Measurements from ENCODE around the gene MIPOL1. TPM values are rescaled to one million over a fixed set of nuclear protein-coding genes. Genes with fewer than 3 reads are reported as not detected.
"Not testable (repeated sequence)": the region's sequence is repeated elsewhere in the genome, so short reads cannot be mapped to it uniquely, and the experiment has no call there.

Gene MIPOL1
- 0.02 TPM in 1 of 2 replicates, not detected in the other for total RNA-seq

- intact Hi-C loops (cut with micrococcal nuclease) = no loop called here
Measured at GRCh38 chr14:37197421-37198272, at the start of gene MIPOL1. Gene MIPOL1 (plus strand): TSS chr14:37197937. CDS start chr14:37247889, 49,952 bp downstream.

GRCh38 chr14:37150414-37150813 lies 47.3 kb upstream of the MIPOL1 start:
- intact Hi-C loops (cut with micrococcal nuclease) = no loop called here

- intact Hi-C loops (cut with micrococcal nuclease) = no loop called here
Measured at GRCh38 chr14:37153005-37153404, 44.7 kb upstream of the MIPOL1 start.

- intact Hi-C loops (cut with micrococcal nuclease) = no loop called here
Measured at GRCh38 chr14:37153483-37153882, 44.3 kb upstream of the MIPOL1 start.

- intact Hi-C loops (cut with micrococcal nuclease) = no loop called here
Measured at GRCh38 chr14:37157987-37158386, 39.8 kb upstream of the MIPOL1 start.

- intact Hi-C loops (cut with micrococcal nuclease) = not testable (repeated sequence)
Measured at GRCh38 chr14:37162307-37162706, 35.4 kb upstream of the MIPOL1 start.

GRCh38 chr14:37165794-37166193 lies 31.9 kb upstream of the MIPOL1 start:
- intact Hi-C loops (cut with micrococcal nuclease) = no loop called here

- intact Hi-C loops (cut with micrococcal nuclease) = no loop called here
Measured at GRCh38 chr14:37167151-37168047, 30.3 kb upstream of the MIPOL1 start.

- intact Hi-C loops (cut with micrococcal nuclease) = no loop called here
Measured at GRCh38 chr14:37168721-37169120, 29.0 kb upstream of the MIPOL1 start.

GRCh38 chr14:37170237-37170636 lies 27.5 kb upstream of the MIPOL1 start:
- intact Hi-C loops (cut with micrococcal nuclease) = no loop called here

- intact Hi-C loops (cut with micrococcal nuclease) = no loop called here
Measured at GRCh38 chr14:37170993-37171392, 26.7 kb upstream of the MIPOL1 start.

GRCh38 chr14:37171678-37172023 lies 26.1 kb upstream of the MIPOL1 start:
- intact Hi-C loops (cut with micrococcal nuclease) = no loop called here

- intact Hi-C loops (cut with micrococcal nuclease) = no loop called here
Measured at GRCh38 chr14:37172024-37172869, 25.5 kb upstream of the MIPOL1 start, which contains the start of gene SLC25A21. Gene SLC25A21 (minus strand): TSS chr14:37172606.

GRCh38 chr14:37172936-37173614 lies 24.7 kb upstream of the MIPOL1 start:
- intact Hi-C loops (cut with micrococcal nuclease) = no loop called here

GRCh38 chr14:37179896-37180502 lies 17.7 kb upstream of the MIPOL1 start:
- intact Hi-C loops (cut with micrococcal nuclease) = no loop called here

GRCh38 chr14:37180886-37181285 lies 16.9 kb upstream of the MIPOL1 start:
- intact Hi-C loops (cut with micrococcal nuclease) = not testable (repeated sequence)

- intact Hi-C loops (cut with micrococcal nuclease) = no loop called here
Measured at GRCh38 chr14:37181441-37181840, 16.3 kb upstream of the MIPOL1 start.

- intact Hi-C loops (cut with micrococcal nuclease) = not testable (repeated sequence)
Measured at GRCh38 chr14:37184520-37184919, 13.2 kb upstream of the MIPOL1 start.

- intact Hi-C loops (cut with micrococcal nuclease) = no loop called here
Measured at GRCh38 chr14:37185670-37186069, 12.1 kb upstream of the MIPOL1 start.

- intact Hi-C loops (cut with micrococcal nuclease) = no loop called here
Measured at GRCh38 chr14:37186865-37187264, 10.9 kb upstream of the MIPOL1 start.

Measured in T-helper 1 cell treated with Interleukin-12 subunit alpha and Interleukin-12 subunit beta and Interleukin-4 antibody, amounts not matched to agents 30 ng/mL and 1 ng/mL, for 36 hours (primary cell).